Sigmoid colon (tissue), 7 donors: ENCODE measurements around the gene RAB15. TPM values are rescaled to one million over a fixed set of nuclear protein-coding genes. Genes with fewer than 3 reads are reported as not detected.

Source experiments
- DNase-seq: peaks from one replicate; pipeline ENCODE4 v3.0.0-alpha.2; 2019
- H3K27ac ChIP-seq, 4 donors: fragments of 200-600 bp; sonication (generic); one replicate each; pipeline ENCODE4 v1.5.1; 2016 to 2019; ENCODE audit warnings: mild to moderate bottlenecking in 1 of 4
- H3K27me3 ChIP-seq, 3 donors: fragments of 200-600 bp; sonication (generic); one replicate each; pipeline ENCODE4 v1.5.1; 2019; ENCODE audit warnings: mild to moderate bottlenecking in 1 of 3
- H3K36me3 ChIP-seq, 4 donors: fragments of 200-600 bp; sonication (generic); one replicate each; pipeline ENCODE4 v1.5.1; 2016 to 2019
- H3K4me1 ChIP-seq, 4 donors: fragments of 200-600 bp; sonication (generic); one replicate each; pipeline ENCODE4 v1.5.1; 2017 to 2019
- H3K4me3 ChIP-seq, 4 donors: fragments of 200-600 bp; sonication (generic); one replicate each; pipeline ENCODE4 v1.5.1; 2017 to 2019; ENCODE audit warnings: mild to moderate bottlenecking in 2 of 4, moderate library complexity in 1 of 4
- H3K9me3 ChIP-seq, 4 donors: fragments of 200-600 bp in 3 of 4; sonication (generic) in 3 of 4; one replicate each; pipeline versions ENCODE4 v1.5.1 to v1.6.1; 2013 to 2019
- CTCF ChIP-seq, 4 experiments: fragments of 450-650 bp in 3 of 4; fragments of 200-600 bp in 1 of 4; IDR thresholded peaks; one replicate each; pipeline ENCODE4 v1.5.1; 2016 to 2019; ENCODE audit warnings: antibody characterized with exemption in 4 of 4, mild to moderate bottlenecking in 3 of 4, moderate library complexity in 2 of 4
- EP300 ChIP-seq, 4 donors: sonication (generic); formaldehyde crosslinking; IDR thresholded peaks; one replicate each; pipeline ENCODE4 v1.6.1; 2017; ENCODE audit warnings: antibody characterized with exemption in 4 of 4
- POLR2A ChIP-seq, 2 donors: fragments of 450-650 bp; IDR thresholded peaks; one replicate each; pipeline ENCODE4 v1.6.1; 2016; ENCODE audit warnings: antibody characterized with exemption in 2 of 2, mild to moderate bottlenecking in 2 of 2, moderate library complexity in 2 of 2
- POLR2AphosphoS5 ChIP-seq, 4 donors: sonication (generic); formaldehyde crosslinking; IDR thresholded peaks; one replicate each; pipeline ENCODE4 v1.6.1; 2017; ENCODE audit warnings: antibody characterized with exemption in 4 of 4
- WGBS, 2 donors: extraction: QIAGEN DNeasy Blood & Tissue Kit; methylation state at CpG; one replicate each; pipeline ENCODE4 v1.1.7; 2013; 5-methylcytosine and 5-hydroxymethylcytosine counted together
- intact Hi-C: fragments of 100-400 bp; cut with DNase I; formaldehyde crosslinking; loops from one replicate; pipeline ENCODE4 v1.15.1; 2023
- polyA plus RNA-seq, 3 donors: library from polyadenylated mRNA; stranded (reverse); fragments of 200-250 nt; gene quantifications; one replicate each; pipeline ENCODE4 v1.2.3, GENCODE V29; 2013
- total RNA-seq, 4 donors: library from RNA; depleted of rRNA; stranded (reverse); fragments of >200 nt; gene quantifications; one replicate each; pipeline ENCODE4 v1.1.0, GENCODE V29; 2016
- donor health status: healthy with polysubstance abuse.
- donor health status: Bipolar disorder and iron deficiency.
- donor health status: healthy.

The RAB15 gene
- total and polyA plus RNA-seq, 7 donors, result 1.8 to 31.8 (median 11.6) TPM

DNA sequence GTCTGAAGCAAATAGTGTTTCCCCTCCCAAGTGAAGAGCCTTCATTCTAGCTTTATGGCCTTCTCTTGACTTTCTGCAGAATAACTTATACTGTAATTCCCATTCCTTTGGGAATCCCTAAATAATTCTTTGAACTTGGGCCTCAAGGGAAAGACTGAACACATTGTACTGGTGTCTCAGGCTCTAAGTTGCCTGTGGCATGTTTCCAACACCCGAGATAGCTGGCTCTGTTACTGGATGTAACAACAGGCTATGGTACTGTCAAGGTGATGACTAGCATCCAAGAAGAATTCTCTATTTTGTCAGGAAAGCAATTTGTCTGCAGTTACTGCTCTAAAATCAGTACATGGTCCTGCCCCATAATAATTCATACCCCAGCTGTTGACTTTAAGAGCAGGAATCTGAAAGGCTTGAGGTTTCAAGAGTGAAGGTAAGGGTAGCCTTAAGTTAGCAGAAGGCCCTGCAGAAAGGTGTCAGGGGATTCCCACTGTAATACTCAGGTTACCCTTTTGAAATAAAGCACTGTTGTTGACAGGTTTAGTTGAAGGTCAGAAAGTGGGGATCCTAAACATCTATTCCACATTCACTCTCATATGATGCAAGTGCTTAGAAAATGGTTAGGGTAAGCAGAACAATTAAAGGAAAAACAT, 34.8 kb downstream of the RAB15 start:
- Histone ChIP-seq H3K27ac (peak overlapping the region in 1 of 4 donors; percentile 10), H3K4me3 (no peak overlapping the region), H3K27me3 (no peaks in the 10 kb centered on the region), H3K36me3 (peaks cover 0 to 42% (median 5%) of the 10 kb centered on the region in 4 donors), H3K9me3 (no peaks in the 10 kb centered on the region), H3K4me1 (peaks cover 0 to 14% (median 8%) of the 10 kb centered on the region in 4 donors)
- TF ChIP-seq POLR2A (IDR thresholded peaks at IDR 0.05) (no peak), EP300 (IDR thresholded peaks at IDR 0.05) (no peak), POLR2AphosphoS5 (IDR thresholded peaks at IDR 0.05) (no peak), CTCF (IDR thresholded peaks at IDR 0.05) (no peak)
- intact Hi-C loops, result no loop called here
- 15 to 51% methylated on average over 1 of the region's 1 CpG for WGBS, 2 donors
- no peak for DNase-seq

- Histone ChIP-seq H3K36me3 (peaks cover 0 to 43% (median 4%) of the 10 kb centered on the region in 4 donors), H3K27me3 (no peaks in the 10 kb centered on the region), H3K4me3 (no peak overlapping the region), H3K27ac (no peak overlapping the region), H3K4me1 (peaks cover 0 to 18% (median 11%) of the 10 kb centered on the region in 4 donors), H3K9me3 (no peaks in the 10 kb centered on the region)
- DNase-seq, result no peak
- intact Hi-C loops, result no loop called here
- TF ChIP-seq CTCF (IDR thresholded peaks at IDR 0.05) (no peak), POLR2A (IDR thresholded peaks at IDR 0.05) (no peak), POLR2AphosphoS5 (IDR thresholded peaks at IDR 0.05) (no peak)
- 11 to 58% methylated on average over 2 of the region's 2 CpGs for WGBS, 2 donors
Observed at GRCh38 chr14:64935508-64935907, 36.6 kb downstream of the RAB15 start.

DNA sequence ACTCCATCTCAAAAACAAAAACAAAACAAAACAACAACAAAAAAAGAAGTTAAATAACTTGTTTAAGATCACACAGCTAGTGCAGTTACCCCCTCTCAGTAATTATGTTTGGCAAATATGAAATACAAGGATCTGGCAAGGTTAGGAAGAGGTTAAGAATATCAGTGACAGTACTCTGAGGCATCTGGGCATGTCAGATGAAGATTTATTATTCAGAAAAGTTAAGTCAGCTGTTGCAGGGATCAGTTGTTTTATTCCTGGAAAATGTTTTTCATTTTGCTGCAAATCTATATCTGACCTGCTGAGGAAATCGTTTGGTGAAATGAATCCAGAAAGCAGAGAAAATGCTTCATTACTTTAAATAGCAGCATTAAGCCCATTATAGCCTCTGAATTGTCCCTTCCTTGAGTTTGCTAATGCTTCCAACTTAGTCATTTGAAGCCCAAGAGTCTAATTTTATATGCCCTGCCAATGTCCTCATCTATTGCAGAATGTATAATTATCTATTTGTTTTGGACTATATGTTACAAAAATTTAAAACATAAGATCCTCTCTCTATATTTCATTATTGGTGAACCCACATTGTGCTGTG, 37.7 kb downstream of the RAB15 start:
- Histone ChIP-seq H3K27ac (no peak overlapping the region), H3K9me3 (no peaks in the 10 kb centered on the region), H3K36me3 (peaks cover 0 to 41% (median 3%) of the 10 kb centered on the region in 4 donors), H3K4me3 (no peak overlapping the region), H3K4me1 (peaks cover 0 to 29% (median 21%) of the 10 kb centered on the region in 4 donors), H3K27me3 (no peaks in the 10 kb centered on the region)
- DNase-seq, result no peak
- intact Hi-C loops, result no loop called here
- WGBS, 2 donors, result 73 to 77% methylated on average over 1 of the region's 1 CpG
- TF ChIP-seq EP300 (IDR thresholded peaks at IDR 0.05) (no peak), CTCF (IDR thresholded peaks at IDR 0.05) (no peak), POLR2A (IDR thresholded peaks at IDR 0.05) (no peak), POLR2AphosphoS5 (IDR thresholded peaks at IDR 0.05) (no peak)

DNA sequence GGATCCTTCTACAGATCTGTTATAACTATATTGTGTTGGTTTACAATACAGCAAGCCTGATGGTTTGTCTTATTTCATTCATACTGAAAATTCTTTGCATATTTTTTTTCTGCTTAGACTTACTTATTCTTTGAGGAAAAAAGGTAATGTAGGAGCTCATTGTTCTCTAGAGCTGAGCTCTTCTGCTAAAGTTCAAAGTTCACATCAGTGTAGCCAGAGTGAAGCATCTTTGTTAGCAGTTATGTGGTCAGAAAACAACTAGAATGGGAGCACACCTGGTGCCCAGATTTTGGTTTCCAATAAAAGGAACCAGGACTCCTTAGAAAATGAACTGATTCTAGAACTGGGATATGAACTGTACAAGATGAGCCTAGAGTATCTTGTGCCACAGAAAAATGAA, 39.9 kb downstream of the RAB15 start:
- no peak for DNase-seq
- Histone ChIP-seq H3K27me3 (no peaks in the 10 kb centered on the region), H3K4me1 (peaks cover 0 to 37% (median 32%) of the 10 kb centered on the region in 4 donors), H3K9me3 (no peaks in the 10 kb centered on the region), H3K4me3 (no peak overlapping the region), H3K36me3 (peaks cover 0 to 60% (median 5%) of the 10 kb centered on the region in 4 donors), H3K27ac (no peak overlapping the region)
- intact Hi-C loops, result no loop called here
- no peak for TF ChIP-seq CTCF (IDR thresholded peaks at IDR 0.05)
